GM11168 (cell line): ENCODE measurements around the gene GPR82.
"Not testable (repeated sequence)": the region's sequence is repeated elsewhere in the genome, so short reads cannot be mapped to it uniquely, and the experiment has no call there.

ENCODE experiments used
- in situ Hi-C: fragments of 300-500 bp; cut with MboI; formaldehyde crosslinking; loops from one replicate; pipeline ENCODE4 v1.12.0; 2022; ENCODE audit warnings: low sequenced_read_pairs; ENCODE audit not compliant: unreplicated experiment

Gene GPR82

GRCh38 chrX:41723826-41724225 is at the start of gene GPR82:
GPR82 (plus strand) TSS chrX:41724181; CDS start chrX:41727027, 2,846 bp downstream.
- in situ Hi-C loops: no loop called here

GRCh38 chrX:41676361-41676760 is 47.6 kb upstream of the GPR82 start:
- in situ Hi-C loops: not testable (repeated sequence)

- in situ Hi-C loops: no loop called here
Observed at GRCh38 chrX:41677183-41678060, 46.6 kb upstream of the GPR82 start.

GRCh38 chrX:41684138-41684537 is 39.8 kb upstream of the GPR82 start:
- in situ Hi-C loops: no loop called here

- in situ Hi-C loops: no loop called here
Observed at GRCh38 chrX:41684940-41685339, 39.0 kb upstream of the GPR82 start.

GRCh38 chrX:41686788-41687187 is 37.2 kb upstream of the GPR82 start:
- in situ Hi-C loops: no loop called here

GRCh38 chrX:41688156-41688555 is 35.8 kb upstream of the GPR82 start:
- in situ Hi-C loops: no loop called here

GRCh38 chrX:41688835-41689234 is 35.1 kb upstream of the GPR82 start, which contains the start of gene GPR34:
GPR34 (plus strand) TSS chrX:41688973; CDS start chrX:41695634, 6,661 bp downstream.
- in situ Hi-C loops: no loop called here

GRCh38 chrX:41689711-41690110 is 34.3 kb upstream of the GPR82 start:
- in situ Hi-C loops: no loop called here

- in situ Hi-C loops: no loop called here
Observed at GRCh38 chrX:41692162-41692749, 31.7 kb upstream of the GPR82 start.

GRCh38 chrX:41693024-41693423 is 31.0 kb upstream of the GPR82 start:
- in situ Hi-C loops: no loop called here

- in situ Hi-C loops: no loop called here
Observed at GRCh38 chrX:41695426-41695825, 28.6 kb upstream of the GPR82 start.

GRCh38 chrX:41703574-41704029 is 20.4 kb upstream of the GPR82 start:
- in situ Hi-C loops: no loop called here

GRCh38 chrX:41705042-41705441 is 18.9 kb upstream of the GPR82 start:
- in situ Hi-C loops: no loop called here

GRCh38 chrX:41705680-41706374 is 18.2 kb upstream of the GPR82 start:
- in situ Hi-C loops: no loop called here

- in situ Hi-C loops: no loop called here
Observed at GRCh38 chrX:41707218-41707617, 16.8 kb upstream of the GPR82 start.

GRCh38 chrX:41708486-41708885 is 15.5 kb upstream of the GPR82 start:
- in situ Hi-C loops: no loop called here

- in situ Hi-C loops: no loop called here
Observed at GRCh38 chrX:41711021-41711667, 12.8 kb upstream of the GPR82 start.

GRCh38 chrX:41716222-41716621 is 7.8 kb upstream of the GPR82 start:
- in situ Hi-C loops: no loop called here

- in situ Hi-C loops: no loop called here
Observed at GRCh38 chrX:41716767-41717473, 7.1 kb upstream of the GPR82 start.
